HG02798 (cell line): ENCODE measurements around the gene EFCAB9.
"Not testable (repeated sequence)": the region's sequence is repeated elsewhere in the genome, so short reads cannot be mapped to it uniquely, and the experiment has no call there.

Experiments used
- ATAC-seq: cut with Tn5 transposase; IDR thresholded peaks from one replicate; pipeline ENCODE4 v1.9.1; 2021; ENCODE audit warnings: mild to moderate bottlenecking; ENCODE audit not compliant: unreplicated experiment, poor library complexity

EFCAB9 gene

GRCh38 chr5:172193872-172194271 is at the start of gene EFCAB9:
TSS of gene EFCAB9 (plus strand) at chr5:172194172. CDS start at chr5:172194173, 1 bp downstream.
- ATAC-seq = no peak

- ATAC-seq = peak; percentile 45
Measured at GRCh38 chr5:172144291-172144815, 49.6 kb upstream of the EFCAB9 start.

GRCh38 chr5:172144931-172145869 is 48.8 kb upstream of the EFCAB9 start:
- ATAC-seq = no peak

- no peak for ATAC-seq
Measured at GRCh38 chr5:172145870-172146747, 47.9 kb upstream of the EFCAB9 start.

GRCh38 chr5:172146748-172147092 is 47.3 kb upstream of the EFCAB9 start:
- ATAC-seq = no peak

- no peak for ATAC-seq
Measured at GRCh38 chr5:172147857-172148256, 46.1 kb upstream of the EFCAB9 start.

- ATAC-seq = no peak
Measured at GRCh38 chr5:172148381-172148780, 45.6 kb upstream of the EFCAB9 start.

GRCh38 chr5:172149073-172149472 is 44.9 kb upstream of the EFCAB9 start:
- ATAC-seq = no peak

- ATAC-seq = not testable (repeated sequence)
Measured at GRCh38 chr5:172149481-172149880, 44.5 kb upstream of the EFCAB9 start.

GRCh38 chr5:172150514-172151425 is 43.2 kb upstream of the EFCAB9 start:
- peak; percentile 63 for ATAC-seq

- no peak for ATAC-seq
Measured at GRCh38 chr5:172151661-172152210, 42.2 kb upstream of the EFCAB9 start.

GRCh38 chr5:172153695-172154094 is 40.3 kb upstream of the EFCAB9 start:
- no peak for ATAC-seq

- not testable (repeated sequence) for ATAC-seq
Measured at GRCh38 chr5:172155101-172155500, 38.9 kb upstream of the EFCAB9 start.

- ATAC-seq = no peak
Measured at GRCh38 chr5:172156541-172156994, 37.4 kb upstream of the EFCAB9 start.

GRCh38 chr5:172159016-172159415 is 35.0 kb upstream of the EFCAB9 start:
- ATAC-seq = no peak

- no peak for ATAC-seq
Measured at GRCh38 chr5:172160506-172160905, 33.5 kb upstream of the EFCAB9 start.

- no peak for ATAC-seq
Measured at GRCh38 chr5:172162323-172162986, 31.5 kb upstream of the EFCAB9 start.

GRCh38 chr5:172162987-172163343 is 31.0 kb upstream of the EFCAB9 start:
- no peak for ATAC-seq

- ATAC-seq = no peak
Measured at GRCh38 chr5:172163346-172163745, 30.6 kb upstream of the EFCAB9 start.
